IPS-NIHi11 (cell line): ENCODE measurements around the gene SLC4A2.
A peak's percentile ranks its signal among the peaks of the same experiment; 100 is the strongest.

ENCODE experiments used
- DNase-seq: peaks from one replicate; pipeline ENCODE4 v3.0.0; 2012; ENCODE audit warnings: mixed read lengths, low spot score

SLC4A2 gene

DNA sequence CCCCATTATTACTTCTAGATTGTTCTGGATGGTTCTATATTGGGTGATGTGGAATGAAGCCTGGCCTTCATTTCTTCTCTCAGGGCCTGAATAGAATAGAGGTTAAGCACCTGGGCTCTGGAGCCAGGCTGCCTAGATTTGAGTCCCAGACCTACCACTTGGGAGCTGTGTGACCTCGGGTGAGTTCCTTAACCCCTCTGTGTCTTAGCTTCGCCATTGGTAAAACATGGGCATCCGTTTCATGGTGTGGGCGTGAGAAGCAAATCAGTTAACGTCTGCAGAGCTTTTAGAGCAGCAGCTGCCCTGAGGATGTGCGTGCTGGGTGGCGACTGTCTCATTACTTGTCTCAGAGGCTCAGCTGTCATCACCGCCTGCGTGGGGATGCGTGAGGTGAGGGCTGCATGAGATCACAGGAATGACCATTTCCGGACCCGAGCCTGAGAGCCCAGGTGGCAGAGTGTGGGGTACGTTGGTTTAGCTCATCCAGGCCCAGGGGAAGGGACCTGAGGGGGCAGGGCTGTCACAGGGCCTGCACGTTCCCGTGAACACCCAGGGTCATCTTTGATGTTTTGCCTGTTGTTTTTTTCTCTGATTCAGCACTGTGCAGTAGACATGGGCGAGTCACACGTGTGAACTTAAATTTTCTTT is 36.6 kb downstream of the SLC4A2 start:
- no peak for DNase-seq

DNA sequence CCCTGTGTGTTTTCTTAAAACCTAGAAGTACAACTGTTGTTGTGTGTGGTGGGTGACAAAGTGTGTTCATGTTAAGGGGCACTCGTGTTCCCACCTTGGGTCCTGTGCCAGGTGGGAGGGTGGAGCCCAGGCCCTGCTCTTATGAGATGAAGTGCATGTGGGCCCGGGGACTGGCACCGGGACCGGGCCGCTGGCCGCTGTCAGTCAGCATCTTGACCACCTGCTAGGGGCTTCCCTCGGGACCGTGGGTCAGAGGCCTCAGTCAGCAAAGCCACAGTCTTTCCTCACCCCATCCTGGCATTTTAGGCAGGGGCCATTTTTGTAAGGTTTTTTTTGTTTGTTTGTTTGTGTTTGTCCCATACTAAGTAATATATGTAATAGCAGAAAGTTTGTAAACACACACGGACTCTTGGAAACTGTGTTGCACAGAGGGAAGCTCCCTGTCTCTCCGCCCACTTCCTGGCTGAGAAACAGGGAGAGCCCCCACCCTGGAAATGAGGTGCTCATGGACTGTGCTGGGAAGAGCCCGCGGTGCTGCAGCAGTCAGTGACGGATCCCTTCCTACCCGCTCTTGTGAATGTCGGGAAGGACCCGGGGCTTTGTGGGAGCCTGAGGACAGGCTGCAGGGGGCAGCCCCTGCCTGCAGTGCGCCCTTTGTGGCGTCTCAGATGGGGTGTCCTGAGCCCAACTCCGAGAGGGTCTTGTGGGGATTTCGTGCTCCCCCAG is 40.3 kb downstream of the SLC4A2 start:
- no peak for DNase-seq

DNA sequence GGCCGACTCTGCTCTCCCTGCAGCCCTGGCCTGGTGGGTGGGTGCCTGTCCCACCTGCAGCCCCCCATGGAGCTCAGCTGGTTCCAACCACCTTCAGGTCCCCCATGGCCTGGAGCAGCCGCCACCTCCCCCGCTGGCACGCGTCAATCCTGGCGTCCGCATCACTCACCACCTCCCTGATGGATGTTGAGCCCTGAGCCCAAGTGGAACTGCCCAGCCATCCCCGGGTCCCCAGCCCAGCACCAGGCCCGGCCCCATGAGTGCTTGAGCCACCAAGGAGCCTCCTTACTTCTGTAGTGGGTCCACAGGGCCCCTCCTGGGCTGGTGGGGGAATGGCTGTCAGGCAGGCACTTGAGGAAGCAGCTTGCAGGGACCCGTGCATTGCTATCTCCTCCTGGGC is 41.5 kb downstream of the SLC4A2 start:
- DNase-seq = no peak

DNA sequence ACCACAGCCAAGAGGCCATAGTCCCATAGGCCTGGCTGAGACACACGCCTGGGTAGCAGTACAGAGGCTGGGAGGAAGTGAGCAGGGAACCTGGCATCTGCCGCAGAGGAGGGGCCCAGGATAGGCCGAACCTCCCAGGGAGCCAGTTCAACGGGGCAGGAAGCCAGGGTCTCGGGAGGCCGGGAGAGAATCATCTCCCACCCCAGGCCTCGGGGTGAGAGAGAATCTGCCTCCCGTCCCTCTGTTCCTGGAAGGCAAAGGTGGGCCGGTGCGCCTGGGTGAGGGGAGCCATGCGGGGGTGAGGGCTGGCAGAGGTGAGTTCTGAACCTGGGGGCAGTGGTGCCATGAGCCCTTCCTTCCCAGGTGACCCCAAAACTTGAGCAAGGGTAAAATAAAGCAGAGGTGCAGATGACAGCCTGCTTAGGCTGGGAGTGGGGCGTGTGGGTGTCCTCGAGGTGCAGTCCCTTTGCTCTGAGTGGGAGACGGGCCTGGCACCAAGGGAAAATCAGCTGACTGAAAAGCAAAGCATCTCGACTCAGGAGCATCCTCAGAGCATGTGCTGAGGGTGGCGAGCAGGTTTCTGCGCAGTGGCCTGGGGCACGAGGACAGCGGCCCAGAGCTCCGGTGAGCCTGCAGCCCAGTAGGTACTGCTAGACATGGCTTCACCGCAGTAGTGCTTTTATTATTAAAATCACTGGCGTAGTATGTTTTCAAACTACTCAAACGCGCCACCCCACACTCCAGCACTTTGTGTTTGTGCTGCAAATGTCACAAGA is 42.4 kb downstream of the SLC4A2 start:
- no peak for DNase-seq

DNA sequence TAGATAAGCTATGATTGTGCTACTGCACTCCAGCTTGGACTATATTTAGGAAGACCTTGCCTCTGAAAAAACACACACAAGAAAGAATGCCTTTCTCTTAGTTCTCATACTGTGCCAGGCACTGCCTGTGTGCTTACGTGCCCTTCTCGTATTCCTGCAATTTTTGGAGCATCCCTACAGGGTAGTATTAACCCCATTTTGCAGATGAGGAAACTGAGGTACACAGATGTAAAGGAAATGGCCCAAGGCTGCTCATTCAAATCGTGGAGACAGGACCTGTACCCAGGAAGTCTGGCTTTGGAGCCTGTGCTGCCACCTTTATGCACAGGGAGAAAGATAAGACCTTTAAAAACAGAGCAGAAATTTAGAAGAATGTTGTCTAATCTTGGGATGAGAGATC is 43.6 kb downstream of the SLC4A2 start:
- no peak for DNase-seq

DNA sequence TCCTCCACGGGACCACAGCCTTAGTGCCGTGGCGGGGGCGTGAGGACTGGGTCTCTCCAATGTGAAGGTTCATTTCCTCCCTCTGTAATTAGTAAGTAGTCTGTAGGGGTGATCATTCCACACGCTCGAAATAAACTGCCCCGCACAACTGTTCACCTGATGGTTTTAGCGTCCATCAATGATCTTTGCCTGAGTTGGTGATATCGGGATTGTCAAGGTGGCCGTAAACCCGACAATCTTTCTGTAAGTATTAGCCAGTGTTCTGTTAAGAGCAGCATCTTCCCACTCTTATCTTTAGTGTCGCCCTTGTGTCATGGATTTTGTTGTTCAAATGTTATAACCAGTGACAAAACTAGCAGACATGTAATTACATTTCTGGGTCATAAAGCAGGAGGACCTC is 44.6 kb downstream of the SLC4A2 start:
- DNase-seq = no peak

DNA sequence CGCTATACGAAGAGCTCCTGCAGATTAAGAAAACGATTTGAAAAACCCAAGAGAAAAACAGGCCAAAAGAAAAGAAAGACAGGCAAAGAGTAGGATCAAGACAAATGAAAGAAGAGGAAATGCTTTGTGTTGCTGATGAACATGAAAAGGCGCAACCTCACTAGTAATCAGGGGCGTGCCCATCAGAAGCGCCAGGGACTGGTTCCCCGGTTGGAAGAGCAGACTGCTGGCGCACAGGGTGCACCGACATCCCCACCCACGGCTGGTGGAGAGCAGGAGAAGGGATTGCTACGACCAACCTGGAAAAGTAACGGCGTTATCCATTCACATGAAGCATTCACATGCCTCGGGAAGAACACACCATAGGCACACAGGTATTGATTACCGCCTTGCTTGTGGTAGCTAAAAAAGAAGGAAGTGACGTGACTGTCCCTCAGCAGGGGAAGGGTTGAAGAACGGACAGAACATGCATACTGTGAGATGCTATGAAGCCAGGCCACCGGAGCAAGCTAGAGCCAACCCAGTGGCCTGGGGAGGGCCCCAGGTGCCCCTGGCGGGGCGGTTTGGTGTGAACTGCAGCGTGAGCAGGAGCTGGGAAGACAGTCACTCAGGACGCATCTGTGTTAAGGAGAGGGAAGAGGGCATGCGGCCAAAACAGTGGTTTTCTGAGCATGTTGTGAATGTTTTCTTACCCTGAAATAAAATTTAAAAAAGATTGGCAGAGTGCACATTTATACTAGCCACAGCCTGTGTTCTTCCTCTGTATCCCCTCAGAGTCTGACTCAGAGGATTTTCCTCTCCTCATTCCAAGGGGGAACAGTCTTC is 45.2 kb downstream of the SLC4A2 start:
- DNase-seq = peak; percentile 52

DNA sequence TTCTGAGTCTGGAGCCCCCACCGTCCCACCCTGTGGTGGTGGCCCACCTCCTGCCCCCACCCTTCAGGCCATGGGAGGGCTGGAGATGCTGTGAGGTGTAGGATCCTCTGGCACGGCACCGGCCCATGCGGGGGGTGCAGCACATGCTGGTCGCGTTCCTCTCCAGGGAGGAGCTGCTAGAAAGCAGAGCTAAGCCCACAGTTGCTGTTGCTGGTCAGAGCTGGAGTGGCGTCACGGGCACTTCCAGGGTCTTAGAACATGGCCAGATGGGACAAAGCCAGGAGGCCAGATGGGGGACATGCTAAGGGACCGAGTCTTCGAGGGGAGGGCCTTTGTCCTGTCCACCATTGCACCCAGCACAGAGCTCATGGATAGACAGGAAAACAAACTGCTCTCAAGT is 48.5 kb downstream of the SLC4A2 start:
- DNase-seq = no peak

DNA sequence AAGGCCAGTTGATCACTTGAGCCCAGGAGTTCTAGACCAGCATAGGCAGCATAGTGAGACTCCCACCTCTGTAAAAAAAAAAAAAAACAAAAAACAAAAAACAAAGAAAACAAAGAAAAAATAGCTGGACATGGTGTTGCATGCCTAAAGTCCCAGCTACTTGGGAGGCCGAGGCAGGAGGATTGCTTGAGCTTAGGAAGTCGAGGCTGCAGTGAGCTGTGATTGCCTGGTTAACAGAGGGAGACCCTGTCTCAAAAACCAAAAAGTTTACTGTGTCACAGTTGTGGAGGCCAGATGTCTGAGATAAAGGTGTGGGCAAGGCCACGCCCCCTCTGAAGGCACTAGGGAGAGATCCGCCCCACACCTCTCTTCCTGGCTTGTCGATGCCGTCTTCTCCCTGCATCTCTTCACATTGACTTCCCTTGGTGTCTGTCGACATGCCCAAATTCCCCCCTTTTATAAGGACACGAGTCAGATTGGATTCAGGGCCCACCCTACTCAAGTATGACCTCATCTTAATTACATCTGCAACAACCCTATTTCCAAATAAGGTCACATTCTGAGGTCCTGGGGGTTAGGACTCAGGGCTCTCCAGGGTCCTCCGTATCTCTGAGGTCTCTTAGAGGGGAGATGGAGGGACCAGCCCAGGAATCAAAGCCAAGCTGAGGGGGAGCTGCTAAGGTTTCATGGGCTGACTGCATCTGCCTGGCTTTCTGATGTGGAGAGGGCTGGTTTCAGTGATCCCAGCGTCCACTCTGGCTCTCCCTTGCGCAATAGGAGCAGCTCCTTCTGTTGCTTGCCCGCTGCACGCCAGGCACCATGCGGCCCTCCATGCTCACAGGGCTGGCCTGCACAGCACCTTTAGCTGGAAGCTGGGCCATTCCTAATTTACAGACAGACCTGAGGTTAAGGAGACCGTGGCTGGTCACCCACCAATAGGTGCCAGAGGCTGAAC is 50.0 kb downstream of the SLC4A2 start:
- DNase-seq = no peak

DNA sequence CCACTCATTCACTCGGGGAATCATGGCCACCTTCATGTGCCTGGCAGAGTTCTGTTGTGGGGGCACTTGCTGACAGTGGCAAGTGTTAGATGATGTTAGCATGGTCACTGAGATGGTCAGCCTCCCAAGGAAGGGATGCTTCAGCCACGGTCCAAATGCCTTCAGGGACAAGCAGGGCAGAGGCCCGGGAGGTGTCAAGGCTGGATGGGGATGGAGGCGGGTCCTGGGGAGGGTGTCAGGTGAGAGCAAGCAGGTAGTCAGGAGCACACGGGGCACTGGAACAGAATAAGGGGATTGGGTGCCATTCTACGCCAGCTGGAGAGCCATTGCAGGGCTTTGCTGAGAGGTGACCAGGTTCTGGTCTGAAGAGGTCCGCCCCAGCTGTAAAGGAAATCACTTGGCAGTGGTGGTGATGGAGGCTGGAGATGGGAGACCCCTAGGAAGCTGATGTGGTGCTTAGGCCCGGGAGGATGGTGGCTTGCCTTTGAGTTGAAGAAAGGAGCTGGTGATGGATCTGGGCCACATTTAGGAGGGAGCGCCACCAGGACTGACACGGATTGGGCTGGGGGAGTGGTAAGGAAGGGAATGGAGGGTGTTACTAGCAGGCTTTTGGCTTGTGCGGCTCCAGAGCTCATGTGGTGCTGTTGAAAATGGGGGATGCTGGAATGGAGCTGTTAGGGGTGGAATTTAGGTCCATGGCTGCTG is 51.0 kb downstream of the SLC4A2 start:
- DNase-seq = no peak

DNA sequence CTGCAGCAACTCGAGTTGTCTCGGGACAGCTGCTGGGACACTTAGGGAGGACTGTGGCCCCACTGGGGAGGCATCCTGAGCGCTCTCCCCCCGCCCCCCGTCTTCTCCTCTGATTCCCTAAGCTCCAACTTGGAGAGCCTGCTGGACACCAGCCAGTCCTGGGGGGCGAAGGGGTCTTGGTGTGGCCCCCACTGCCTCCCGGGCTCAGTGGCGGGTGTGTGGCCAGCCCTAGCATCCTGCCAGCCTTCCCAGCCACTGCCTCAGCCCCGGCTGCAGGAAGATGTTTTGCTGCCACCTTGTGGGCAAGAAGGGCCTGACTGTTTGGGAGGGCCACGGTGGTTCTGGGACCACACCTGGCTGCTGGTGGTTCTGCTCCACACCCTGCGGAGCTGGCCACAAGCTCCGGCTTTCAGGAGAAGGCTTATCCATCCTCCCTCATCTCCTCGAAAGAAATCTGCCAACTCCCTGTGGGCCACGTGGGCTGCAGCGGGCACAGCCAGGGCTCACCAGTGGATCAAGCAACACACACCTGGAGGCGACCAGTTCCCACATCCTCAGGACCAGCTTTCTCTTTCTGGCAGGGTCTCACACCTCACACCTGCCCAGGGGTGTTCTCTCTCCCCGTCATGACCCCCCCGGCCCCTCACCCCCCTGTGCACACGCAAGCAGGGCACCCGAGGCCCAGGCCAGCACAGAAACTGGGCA is 51.7 kb downstream of the SLC4A2 start:
- DNase-seq = peak; percentile 87

DNA sequence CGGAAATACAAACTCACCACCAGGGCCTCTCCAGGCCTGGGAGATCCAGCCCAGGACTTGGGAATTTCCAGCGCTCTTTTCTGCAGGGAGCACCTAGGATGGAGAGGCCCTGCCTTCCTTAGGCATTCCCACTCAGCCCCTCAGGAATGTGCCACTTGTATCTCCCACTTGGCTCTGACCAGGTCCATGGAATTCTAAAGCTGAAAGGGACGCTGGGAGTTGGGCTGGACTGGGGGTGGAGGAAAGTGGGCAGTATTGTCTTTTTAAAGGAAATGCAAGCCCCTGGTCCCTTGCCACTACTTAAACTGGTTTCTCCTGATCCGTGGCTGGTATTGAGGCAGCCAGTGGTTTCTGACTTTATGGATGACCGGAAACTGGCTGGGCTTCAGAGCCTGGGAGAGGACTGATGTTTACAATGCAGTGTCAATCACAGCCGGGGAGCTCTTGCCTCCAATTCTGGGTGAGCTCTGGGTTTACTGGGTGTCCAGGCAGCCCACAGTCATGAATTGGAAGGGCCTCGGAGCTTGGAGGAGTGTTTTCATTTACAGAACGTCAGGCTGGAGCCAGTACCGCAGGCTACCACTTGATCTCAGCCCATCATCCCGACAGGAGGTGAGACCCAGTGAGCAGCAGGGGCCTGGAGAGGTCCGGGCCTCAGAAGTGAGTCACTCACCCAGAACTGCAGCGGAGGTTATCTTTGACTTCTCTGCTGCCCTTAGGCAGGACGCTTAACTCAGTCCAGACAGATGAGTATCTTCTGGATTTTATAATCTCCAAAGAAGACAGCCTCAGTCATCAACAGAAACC is 54.2 kb downstream of the SLC4A2 start:
- peak; percentile 67 for DNase-seq

DNA sequence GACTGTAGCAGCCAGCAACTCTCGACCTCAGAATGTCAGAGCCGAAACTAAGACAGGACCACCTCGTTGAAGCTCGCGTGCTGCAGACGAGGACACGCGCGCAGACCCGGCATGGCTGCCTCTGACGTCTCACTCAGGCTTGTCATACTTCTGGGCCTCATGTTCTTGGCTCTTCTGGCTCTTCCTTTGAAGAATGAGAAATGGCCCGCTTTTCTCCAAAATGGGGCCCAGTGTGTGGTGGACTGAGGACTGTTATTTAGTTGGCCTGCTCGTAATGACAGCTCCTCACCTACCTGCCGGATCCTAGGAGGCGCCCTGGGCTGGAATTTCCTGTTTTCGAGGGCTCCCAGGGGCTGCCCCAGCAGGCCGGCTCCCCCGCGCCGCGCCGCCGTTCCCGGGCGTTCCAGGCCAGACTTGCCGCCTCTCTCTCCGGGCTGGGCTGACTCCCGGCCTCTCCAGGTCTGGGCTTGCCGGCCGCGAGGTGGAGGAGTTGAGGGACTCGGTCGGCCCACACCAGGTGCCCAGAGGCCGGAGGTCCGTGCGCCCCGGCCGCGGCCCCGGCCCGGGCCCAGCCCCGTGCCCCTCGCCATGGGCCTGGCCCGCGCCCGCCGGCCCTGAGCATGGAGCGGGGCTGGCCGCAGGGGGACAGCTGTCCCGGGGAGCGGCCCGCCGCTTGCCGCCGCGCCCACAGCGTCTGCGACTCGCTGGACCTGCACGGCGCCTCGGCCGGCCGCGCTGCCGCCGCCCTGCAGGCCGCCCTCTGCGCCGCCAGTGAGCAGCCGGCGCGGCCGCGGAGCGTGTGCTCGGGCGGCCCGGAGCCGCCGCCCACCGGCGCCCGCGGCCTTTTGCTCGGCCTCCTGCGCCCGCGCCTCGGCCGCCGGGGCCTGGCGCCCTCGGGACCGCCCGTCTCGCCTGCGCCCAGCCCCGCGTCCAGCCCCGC is 55.0 kb downstream of the SLC4A2 start:
- DNase-seq = peak; percentile 82

DNA sequence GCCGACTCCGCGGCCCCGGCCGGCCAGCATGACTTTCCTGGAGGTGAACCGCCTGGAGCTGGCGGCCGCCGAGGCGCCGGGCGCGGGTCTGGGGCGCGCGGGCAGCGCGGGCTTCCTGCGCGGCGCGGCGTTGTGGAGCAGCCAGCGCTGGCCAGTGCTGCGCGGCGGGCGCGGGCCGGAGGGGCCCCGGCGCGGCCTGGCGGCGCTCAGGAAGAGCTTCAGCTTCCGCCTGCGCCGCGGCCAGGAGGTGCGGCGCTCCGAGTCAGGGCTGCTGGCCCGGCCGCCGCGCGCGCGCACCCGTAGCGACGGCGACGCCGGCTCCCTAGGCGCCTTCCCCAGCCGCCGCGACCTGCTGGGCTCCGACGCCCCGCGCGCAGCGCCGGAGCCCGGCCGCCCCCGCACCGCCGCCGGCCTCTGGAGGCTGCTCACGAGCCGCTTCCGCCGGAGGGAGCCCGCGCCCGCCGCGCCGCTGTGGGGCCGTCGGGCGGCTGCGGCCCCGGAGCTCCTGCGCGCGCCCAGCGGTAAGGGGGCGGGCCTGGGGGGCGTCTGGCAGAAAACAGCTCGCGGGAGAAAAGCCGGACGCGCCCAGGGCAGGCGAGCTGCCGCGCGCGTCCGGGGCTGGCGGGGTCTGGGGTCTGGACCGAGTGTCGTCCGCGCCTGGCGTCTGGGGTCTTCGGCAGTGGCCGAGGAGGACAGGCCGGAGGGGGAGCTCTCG is 55.9 kb downstream of the SLC4A2 start:
- DNase-seq = peak; percentile 75

DNA sequence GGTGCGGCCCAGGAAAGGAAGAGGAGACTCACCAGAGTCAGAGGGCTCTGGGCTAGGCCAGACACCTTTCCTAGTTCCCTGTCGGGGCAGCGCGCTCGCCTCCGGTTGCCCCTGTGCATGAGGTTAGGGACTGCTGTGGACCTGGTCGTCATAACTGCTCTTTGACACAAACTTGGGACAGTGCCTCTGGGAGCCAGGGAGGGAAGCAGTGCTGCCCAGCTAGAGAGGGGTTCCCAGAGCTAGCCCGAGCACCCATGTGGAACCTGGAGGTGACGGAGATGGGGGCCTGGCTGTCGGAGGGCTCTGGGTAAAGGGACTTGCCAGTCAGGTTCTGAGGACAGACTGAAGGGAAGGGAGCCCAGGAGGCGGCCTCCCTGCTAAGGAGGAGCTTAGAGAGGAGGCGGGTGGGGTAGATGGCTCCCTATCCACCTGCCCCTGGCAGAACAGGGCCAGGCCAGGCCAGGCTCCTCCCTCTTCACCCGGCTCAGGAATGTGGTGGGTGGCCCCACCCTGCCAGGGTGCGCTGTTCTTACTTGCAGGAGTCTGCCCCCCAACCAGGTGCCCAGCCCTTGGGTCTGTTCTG is 56.5 kb downstream of the SLC4A2 start:
- DNase-seq = peak; percentile 72

DNA sequence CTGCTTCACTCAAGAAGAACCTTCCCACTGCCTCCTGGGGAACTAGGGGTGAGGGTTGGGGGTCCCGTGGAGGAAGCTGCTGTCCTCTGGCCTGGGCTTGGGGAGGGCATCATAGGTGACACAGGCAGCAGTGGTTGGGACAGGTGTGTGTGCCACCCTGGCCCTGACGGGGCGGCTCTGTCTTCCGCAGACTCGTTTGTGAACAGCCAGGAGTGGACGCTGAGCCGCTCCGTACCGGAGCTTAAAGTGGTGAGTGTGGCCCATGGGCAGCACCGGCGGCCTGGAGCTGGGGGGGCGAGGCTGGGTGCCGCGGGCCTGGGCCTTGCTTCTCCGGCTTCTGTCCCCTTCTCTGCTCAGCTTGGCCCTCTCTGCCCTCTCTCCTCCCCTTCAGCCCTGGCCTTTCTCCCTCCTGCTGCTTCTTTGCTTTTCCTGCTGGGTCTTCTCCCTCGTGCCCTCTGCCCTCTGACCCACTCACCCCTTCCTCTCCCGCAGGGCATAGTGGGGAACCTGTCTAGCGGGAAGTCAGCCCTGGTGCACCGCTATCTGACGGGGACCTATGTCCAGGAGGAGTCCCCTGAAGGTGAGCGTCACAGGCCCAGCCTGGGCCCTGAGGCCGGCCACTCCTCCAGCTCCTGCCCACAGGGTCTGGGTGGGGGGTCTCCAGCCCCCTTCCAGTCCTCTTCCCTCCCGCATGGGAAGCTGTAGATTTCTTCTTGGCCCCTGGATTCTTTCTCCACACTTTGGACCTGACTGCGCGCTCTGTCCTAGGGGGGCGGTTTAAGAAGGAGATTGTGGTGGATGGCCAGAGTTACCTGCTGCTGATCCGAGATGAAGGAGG is 57.4 kb downstream of the SLC4A2 start:
- no peak for DNase-seq
